ENCODE measurements around the gene CHRM3. TPM values are rescaled to one million over a fixed set of nuclear protein-coding genes. Genes with fewer than 3 reads are reported as not detected.

Gene CHRM3
- total and polyA plus RNA-seq, 2 donors (not counting 1 experiment from before 2014, with no cell fraction given) = not detected

DNA sequence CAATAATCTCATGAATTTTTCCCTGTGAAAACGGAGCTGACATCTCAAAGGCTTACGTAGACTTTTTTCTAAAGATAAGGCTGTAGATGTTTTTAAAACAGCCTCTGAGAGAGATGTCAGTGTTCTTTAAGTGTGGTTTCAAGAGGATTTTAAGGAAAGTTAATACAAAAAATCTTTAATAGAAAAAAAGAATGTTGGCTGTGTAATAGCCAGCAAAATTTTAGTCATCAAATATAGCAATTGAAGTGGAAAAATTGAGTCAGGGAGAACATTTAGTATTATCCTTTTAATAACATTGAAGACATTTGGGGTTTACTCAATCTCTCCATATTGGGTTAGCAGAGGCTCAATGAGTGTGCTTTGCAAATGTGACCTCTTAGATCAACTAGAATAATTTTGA lies 38.6 kb upstream of the CHRM3 start:
- no peak overlapping the region for H3K4me3 Mint-ChIP-seq
- no peak for TF ChIP-seq CTCF (IDR thresholded peaks at IDR 0.05)
- no peak for TF ChIP-seq EZH2 (IDR thresholded peaks at IDR 0.05; ENCODE audit: borderline replicate concordance, insufficient read depth, low read depth, low read length, poor library complexity, severe bottlenecking)
- intact Hi-C loops (cut with micrococcal nuclease) = no loop called here
- no peaks in the 10 kb centered on the region for H3K79me2 ChIP-seq (ENCODE audit: control insufficient read depth, insufficient read depth, low read length)
- H3K9ac ChIP-seq (ENCODE audit: low read length) = no peak overlapping the region
- H3K9me3 ChIP-seq (ENCODE audit: control extremely low read depth in 1 of 3, control insufficient read depth in 2 of 3, insufficient read depth in 1 of 3, low read length in 2 of 3) = no peaks in the 10 kb centered on the region
- H3K4me2 ChIP-seq (replicated peaks; ENCODE audit: low read depth, low read length, poor library complexity, severe bottlenecking) = no peak overlapping the region
- H3K36me3 ChIP-seq (replicated peaks in 1 of 2; ENCODE audit: control extremely low read depth in 1 of 2, control insufficient read depth in 1 of 2, extremely low read depth in 1 of 2, insufficient read depth in 2 of 2, low read length in 1 of 2) = no peaks in the 10 kb centered on the region
- H2AFZ ChIP-seq (ENCODE audit: insufficient read depth, low read depth, low read length, poor library complexity, severe bottlenecking) = no peak overlapping the region
- H3K27ac Mint-ChIP-seq = no peak overlapping the region
- no peak overlapping the region for H3K27ac ChIP-seq (ENCODE audit: low read length in 2 of 2)
- CTCF ChIA-PET = no interaction called here
- WGBS (ENCODE audit: insufficient coverage) = no CpG with 5 or more reads among the region's 2 CpGs
- H3K4me1 ChIP-seq (ENCODE audit: control insufficient read depth in 2 of 2, insufficient read depth in 2 of 2, low read length in 2 of 2) = no peaks in the 10 kb centered on the region
- no peak for DNase-seq
- no peak for ATAC-seq (ENCODE audit: low read depth)
- POLR2A ChIA-PET = no interaction called here
- no peaks in the 10 kb centered on the region for H3K27me3 Mint-ChIP-seq
- H3K27me3 ChIP-seq (replicated peaks in 1 of 4; ENCODE audit: control extremely low read depth in 1 of 4, control insufficient read depth in 3 of 4, insufficient read depth in 4 of 4, low read length in 3 of 4) = no peaks in the 10 kb centered on the region
- no peaks in the 10 kb centered on the region for H4K20me1 ChIP-seq (ENCODE audit: control insufficient read depth, insufficient read depth, low read length, poor library complexity, severe bottlenecking)
- H3K4me3 ChIP-seq (ENCODE audit: control extremely low read depth in 1 of 5, extremely low read depth in 1 of 5, insufficient read depth in 1 of 5, low read depth in 2 of 5, low read length in 4 of 5) = no peak overlapping the region
- no peaks in the 10 kb centered on the region for H3K9me3 Mint-ChIP-seq (ENCODE audit: insufficient read depth)
- H3K4me1 Mint-ChIP-seq = no peaks in the 10 kb centered on the region

GRCh38 chr1:239348635-239349353 lies 37.6 kb upstream of the CHRM3 start:
- Histone ChIP-seq H3K27me3 (replicated peaks in 1 of 4; ENCODE audit: control extremely low read depth in 1 of 4, control insufficient read depth in 3 of 4, insufficient read depth in 4 of 4, low read length in 3 of 4) (no peaks in the 10 kb centered on the region), H3K4me3 (ENCODE audit: control extremely low read depth in 1 of 5, extremely low read depth in 1 of 5, insufficient read depth in 1 of 5, low read depth in 2 of 5, low read length in 4 of 5) (no peak overlapping the region), H4K20me1 (ENCODE audit: control insufficient read depth, insufficient read depth, low read length, poor library complexity, severe bottlenecking) (no peaks in the 10 kb centered on the region), H2AFZ (ENCODE audit: insufficient read depth, low read depth, low read length, poor library complexity, severe bottlenecking) (no peak overlapping the region), H3K4me1 (ENCODE audit: control insufficient read depth in 2 of 2, insufficient read depth in 2 of 2, low read length in 2 of 2) (no peaks in the 10 kb centered on the region), H3K9me3 (ENCODE audit: control extremely low read depth in 1 of 3, control insufficient read depth in 2 of 3, insufficient read depth in 1 of 3, low read length in 2 of 3) (no peaks in the 10 kb centered on the region), H3K4me2 (replicated peaks; ENCODE audit: low read depth, low read length, poor library complexity, severe bottlenecking) (no peak overlapping the region), H3K79me2 (ENCODE audit: control insufficient read depth, insufficient read depth, low read length) (no peaks in the 10 kb centered on the region), H3K27ac (ENCODE audit: low read length in 2 of 2) (no peak overlapping the region), H3K36me3 (replicated peaks in 1 of 2; ENCODE audit: control extremely low read depth in 1 of 2, control insufficient read depth in 1 of 2, extremely low read depth in 1 of 2, insufficient read depth in 2 of 2, low read length in 1 of 2) (no peaks in the 10 kb centered on the region), H3K9ac (ENCODE audit: low read length) (no peak overlapping the region)
- Mint-ChIP-seq H3K9me3 (ENCODE audit: insufficient read depth) (no peaks in the 10 kb centered on the region), H3K27ac (no peak overlapping the region), H3K27me3 (no peaks in the 10 kb centered on the region), H3K4me1 (no peaks in the 10 kb centered on the region), H3K4me3 (no peak overlapping the region)
- DNase-seq (no peak), ATAC-seq (ENCODE audit: low read depth) (no peak)
- ChIA-PET POLR2A (no interaction called here), CTCF (no interaction called here)
- 92% methylated on average over 2 of the region's 6 CpGs for WGBS (ENCODE audit: insufficient coverage)
- no peak for TF ChIP-seq CTCF (IDR thresholded peaks at IDR 0.05)
- TF ChIP-seq EZH2 (IDR thresholded peaks at IDR 0.05; ENCODE audit: borderline replicate concordance, insufficient read depth, low read depth, low read length, poor library complexity, severe bottlenecking) = no peak
- intact Hi-C loops (cut with micrococcal nuclease) = no loop called here
